SU-DHL-6 (cell line): ENCODE data around the gene BAIAP2L1.

Source experiments
- CTCF ChIP-seq: fragments of 200-600 bp; sonication (generic); IDR thresholded peaks from one replicate; pipeline ENCODE4 v1.5.1; 2017; ENCODE audit warnings: antibody characterized with exemption, mild to moderate bottlenecking, low read length, moderate library complexity; ENCODE audit not compliant: insufficient read depth, poor library complexity, severe bottlenecking
- EZH2phosphoT487 ChIP-seq: fragments of 200-600 bp; sonication (generic), shearing (Covaris generic); conservative IDR thresholded peaks from 2 replicates; pipeline ENCODE4 v1.6.1; 2018; ENCODE audit warnings: mild to moderate bottlenecking, antibody characterized with exemption, low read length, moderate library complexity, mixed read lengths

- TF ChIP-seq CTCF (no peak), EZH2phosphoT487 (no peak)
These were observed 34.3 kb downstream of the BAIAP2L1 start for GRCh38 chr7:98366562-98366938.
